NCI-H128 (cell line): ENCODE results near the gene SPINT4.
"Not testable (repeated sequence)": the region's sequence is repeated elsewhere in the genome, so short reads cannot be mapped to it uniquely, and the experiment has no call there.

ENCODE experiments used
- DNase-seq: peaks from one replicate; lab custom pipeline; 2025; ENCODE audit not compliant: unreplicated experiment; lab: John Stamatoyannopoulos, UW

The SPINT4 gene

GRCh38 chr20:45722047-45722446 is at the start of gene SPINT4:
SPINT4 (plus strand) TSS chr20:45722347; CDS start chr20:45722368, 21 bp downstream.
- DNase-seq, result no peak

DNA sequence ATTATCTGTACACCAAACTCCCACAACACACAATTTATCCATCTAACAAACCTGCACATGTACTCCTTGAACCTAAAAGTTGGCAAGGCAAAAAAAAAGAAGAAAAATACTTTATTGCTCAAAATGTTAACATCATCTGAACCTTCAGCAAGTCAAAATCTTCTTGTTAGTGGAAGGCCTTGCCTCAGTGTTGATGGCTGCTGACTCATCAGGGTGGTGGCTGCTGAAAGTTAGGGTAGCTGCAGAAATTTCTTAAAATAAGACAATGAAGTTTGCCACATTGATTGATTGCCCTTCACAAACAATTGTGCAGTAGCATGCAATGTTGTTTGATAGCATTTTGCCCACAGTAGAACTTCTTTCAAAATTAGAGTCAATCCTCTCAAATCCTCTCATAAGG is 49.4 kb upstream of the SPINT4 start:
- no peak for DNase-seq

- no peak for DNase-seq
These were observed 42.5 kb upstream of the SPINT4 start for GRCh38 chr20:45679650-45680049.

DNA sequence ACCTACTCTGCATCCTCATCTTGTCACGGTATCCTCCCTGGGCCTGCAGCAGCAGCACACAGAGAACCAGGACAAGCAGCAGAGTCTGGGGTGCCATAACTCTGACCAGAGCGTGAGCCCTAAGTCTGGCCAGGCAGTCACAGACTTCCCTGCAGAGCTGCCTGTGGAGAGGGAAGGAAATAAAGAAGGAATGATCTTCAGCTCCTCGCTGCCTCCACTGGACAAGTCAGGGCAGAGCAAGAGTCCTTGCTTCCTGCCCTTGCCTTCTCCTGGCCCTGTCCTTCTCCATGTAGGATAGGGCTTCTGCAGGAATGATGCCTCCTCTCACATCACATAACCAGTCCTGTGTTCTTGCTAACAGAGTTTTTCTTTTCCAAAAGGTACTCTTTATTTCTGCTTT is 36.3 kb upstream of the SPINT4 start:
- no peak for DNase-seq

- DNase-seq, result not testable (repeated sequence)
These were observed 28.8 kb upstream of the SPINT4 start for GRCh38 chr20:45693346-45693745.

DNA sequence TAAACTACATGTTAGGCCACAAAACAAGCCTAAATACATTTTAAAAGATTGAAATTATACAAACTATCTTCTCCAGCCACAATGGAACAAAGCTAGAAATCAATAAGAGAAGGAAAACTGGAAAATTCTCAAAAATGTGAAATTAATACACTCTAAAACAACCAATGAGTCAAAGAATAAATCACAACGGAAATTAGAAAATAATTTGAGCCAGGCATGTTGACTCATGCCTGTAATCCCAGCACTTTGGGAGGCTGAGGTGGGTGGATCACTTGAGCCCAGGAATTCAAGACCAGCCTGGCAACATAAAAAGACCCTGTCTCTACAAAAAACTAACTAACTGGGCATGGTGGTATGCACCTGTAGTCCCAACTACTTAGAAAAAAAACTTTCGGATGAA is 26.7 kb upstream of the SPINT4 start:
- DNase-seq, result no peak

DNA sequence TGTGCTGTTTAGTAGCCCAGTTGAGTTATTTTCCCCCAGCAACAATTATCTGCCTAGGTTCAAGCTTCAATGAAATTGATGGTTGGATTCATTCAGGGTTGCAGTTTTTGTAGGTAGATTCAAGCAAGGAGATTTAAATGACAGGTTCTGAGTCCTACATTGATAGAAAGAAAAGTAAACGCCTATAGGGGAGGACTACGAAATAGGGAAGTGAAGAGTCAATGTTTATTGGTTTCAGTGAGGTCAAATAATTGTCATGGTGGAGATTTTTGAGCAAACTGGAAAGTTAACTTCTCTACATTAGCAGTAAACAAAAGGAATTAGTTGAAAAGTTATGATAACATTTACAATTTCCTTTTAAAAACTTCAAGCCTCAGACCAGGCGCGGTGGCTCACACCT is 21.0 kb upstream of the SPINT4 start:
- DNase-seq, result no peak

DNA sequence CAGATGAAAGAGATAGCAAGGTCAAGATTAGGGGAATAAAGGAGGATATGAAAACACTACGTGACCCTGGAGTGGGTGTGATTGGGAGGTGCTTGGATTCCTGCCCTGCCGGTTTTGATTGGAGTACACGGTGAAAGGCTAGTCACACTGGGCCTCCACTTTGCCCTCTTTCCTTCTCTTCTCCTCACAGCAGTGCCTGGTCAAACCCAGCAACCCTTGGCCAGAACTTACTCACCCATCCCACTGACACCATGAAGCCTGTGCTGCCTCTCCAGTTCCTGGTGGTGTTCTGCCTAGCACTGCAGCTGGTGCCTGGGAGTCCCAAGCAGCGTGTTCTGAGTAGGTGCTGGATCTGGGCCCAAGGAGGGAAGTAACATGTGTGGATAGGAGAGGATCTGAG is 20.3 kb upstream of the SPINT4 start, which contains the start of gene WFDC13:
TSS of gene WFDC13 (plus strand) at position 166 of the 400 bp plus-strand sequence. CDS start at position 252, 86 bp downstream.
- DNase-seq, result no peak

DNA sequence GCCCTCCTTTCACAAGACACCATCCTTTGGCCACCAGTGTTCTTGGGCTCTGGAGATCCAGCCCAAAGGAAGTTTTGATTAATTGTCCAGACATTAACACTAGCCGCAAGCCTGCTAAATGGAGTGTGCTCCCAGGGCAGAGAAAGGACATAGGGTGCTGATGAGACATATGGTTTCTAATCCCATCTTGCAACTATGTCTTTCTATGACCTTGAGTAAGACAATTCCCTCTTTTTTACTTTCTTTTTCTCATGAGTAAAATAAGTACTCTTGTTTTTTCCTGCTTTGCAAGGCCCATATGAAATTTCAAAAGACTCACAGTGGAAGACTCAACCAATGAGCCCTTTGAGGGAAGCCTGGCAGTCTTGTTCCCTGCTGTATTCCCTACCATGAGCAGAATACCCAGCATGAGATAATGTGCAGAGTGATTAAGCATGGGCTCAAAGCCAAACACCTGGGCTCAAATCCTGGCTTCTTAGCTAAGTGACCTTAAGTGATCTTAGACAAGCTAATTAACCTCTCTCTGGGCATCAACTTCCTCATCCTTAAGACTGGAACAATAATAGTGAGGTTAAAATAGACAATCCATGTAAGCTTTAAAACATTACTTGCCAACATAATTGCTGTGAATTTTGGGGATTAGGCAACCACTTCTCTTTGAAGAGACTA is 17.0 kb upstream of the SPINT4 start, which contains the start of gene WFDC10B:
TSS of gene WFDC10B (minus strand) at position 51 of the 669 bp plus-strand sequence. CDS start 19,027 bp downstream, outside the sequence.
- DNase-seq, result peak; percentile 5

DNA sequence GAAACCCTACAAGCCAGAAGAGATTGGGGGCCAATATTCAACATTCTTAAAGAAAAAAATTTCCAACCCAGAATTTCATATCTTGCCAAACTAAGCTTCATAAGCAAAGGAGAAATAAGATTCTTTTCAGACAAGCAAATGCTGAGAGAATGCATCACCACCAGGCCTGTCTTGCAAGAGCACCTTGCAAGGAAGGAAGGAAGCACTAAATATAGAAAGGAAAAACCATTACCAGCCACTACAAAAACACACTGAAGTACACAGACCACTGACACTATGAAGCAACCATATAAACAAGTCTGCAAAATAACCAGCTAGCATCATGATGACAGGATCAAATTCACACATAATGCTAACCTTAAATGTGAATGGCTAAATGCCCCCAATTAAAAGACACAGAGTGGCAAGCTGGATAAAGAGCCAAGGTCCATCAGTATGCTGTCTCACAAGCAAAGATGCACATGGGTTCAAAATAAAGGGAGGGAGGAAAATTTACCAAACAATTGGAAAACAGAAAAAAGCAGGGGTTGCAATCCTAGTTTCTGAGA is 5.9 kb upstream of the SPINT4 start:
- not testable (repeated sequence) for DNase-seq

- no peak for DNase-seq
These were observed 3.0 kb downstream of the SPINT4 start for GRCh38 chr20:45725134-45725533.

DNA sequence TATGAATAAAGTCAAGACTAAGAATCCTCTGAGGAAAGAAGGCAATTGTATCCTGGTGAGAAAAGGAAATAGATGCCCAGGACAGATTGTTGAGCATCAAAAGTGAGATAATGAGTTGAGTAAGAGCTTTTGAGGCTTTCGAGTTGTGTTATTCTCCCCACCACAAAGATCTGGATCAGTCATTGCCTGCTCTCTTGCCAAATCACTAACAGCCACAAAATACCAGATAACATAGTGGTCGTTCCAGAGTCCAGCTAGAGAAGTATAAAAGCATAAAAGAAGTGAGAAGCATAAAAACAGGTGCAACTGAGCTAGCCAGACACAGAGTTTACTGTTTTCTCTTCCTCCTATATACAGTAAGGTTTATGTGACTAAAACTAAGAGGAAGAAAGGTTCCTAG is 4.9 kb downstream of the SPINT4 start:
- DNase-seq, result no peak

DNA sequence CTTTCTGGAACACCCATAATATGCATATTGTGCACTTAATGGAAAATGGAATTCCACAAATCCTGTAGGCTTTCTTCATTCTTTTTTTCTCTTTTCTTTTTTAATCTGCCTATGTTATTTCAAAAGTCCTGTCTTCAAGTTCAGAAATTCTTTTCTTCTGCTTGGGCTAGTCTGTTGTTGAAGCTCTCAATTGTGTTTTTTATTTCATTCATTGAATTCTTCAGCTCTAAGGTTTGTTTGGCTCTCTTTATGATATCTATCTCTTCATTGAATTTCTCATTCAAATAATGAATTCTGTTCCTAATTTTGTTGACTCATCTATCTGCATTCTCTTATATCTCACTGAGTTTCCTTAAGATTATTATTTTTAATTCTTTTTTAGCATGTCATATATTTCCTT is 10.1 kb downstream of the SPINT4 start:
- DNase-seq, result no peak

DNA sequence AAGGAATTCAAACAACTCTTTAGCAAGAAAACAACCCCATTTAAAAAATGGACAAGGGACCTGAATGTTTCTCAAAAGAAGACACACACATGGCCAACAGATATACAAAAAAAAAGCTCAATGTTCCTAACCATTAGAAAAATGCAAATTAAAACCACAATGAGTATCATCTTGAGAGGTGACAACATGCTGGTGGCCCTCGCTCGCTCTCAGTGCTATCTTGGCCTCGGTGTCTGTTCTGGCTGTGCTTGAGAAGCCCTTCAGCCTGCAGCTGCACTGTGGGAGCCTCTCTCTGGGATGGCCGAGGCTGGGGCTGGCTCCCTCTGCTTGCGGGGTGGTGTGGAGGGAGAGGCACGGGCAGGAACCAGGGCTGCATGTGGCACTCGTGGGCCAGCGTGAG is 13.4 kb downstream of the SPINT4 start:
- DNase-seq, result no peak

DNA sequence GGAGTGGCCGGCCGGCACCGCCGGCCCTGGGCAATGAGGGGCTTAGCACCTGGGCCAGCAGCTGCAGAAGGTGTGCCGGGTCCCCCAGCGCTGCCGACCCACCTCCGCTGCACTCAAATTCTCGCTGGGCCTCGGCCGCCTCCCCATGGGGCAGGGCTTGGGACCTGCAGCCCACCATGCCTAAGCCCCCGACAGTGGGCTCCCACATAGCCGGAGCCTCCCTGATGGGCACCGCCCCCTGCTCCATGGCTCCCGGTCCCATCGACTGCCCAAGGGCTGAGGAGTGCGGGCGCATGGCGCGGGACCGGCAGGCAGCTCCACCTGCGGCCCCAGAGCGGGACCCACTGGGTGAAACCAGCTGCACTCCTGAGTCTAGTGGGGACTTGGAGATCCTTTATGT is 13.8 kb downstream of the SPINT4 start:
- DNase-seq, result no peak

GRCh38 chr20:45742596-45742995 is 20.4 kb downstream of the SPINT4 start:
- DNase-seq, result no peak

DNA sequence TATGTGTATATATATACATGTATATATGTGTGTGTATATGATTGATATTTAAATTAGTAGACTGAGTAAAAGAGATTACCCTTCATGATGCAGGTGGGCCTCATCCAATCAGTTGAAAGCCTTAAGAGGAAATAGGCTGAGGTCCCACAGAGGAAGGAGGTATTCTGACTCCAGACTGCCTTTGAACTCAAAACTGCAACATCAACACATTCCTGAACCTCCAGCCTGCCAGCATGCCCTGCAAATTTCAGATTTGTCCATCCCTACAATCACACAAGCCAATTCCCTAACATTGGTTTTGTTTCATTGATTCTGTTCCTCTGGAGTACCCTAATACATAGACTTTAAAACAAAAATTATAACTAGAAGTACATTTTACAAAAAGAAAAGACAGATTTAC is 22.9 kb downstream of the SPINT4 start:
- no peak for DNase-seq

GRCh38 chr20:45751721-45752120 is 29.6 kb downstream of the SPINT4 start:
- no peak for DNase-seq

- no peak for DNase-seq
These were observed 30.6 kb downstream of the SPINT4 start for GRCh38 chr20:45752746-45753145.

DNA sequence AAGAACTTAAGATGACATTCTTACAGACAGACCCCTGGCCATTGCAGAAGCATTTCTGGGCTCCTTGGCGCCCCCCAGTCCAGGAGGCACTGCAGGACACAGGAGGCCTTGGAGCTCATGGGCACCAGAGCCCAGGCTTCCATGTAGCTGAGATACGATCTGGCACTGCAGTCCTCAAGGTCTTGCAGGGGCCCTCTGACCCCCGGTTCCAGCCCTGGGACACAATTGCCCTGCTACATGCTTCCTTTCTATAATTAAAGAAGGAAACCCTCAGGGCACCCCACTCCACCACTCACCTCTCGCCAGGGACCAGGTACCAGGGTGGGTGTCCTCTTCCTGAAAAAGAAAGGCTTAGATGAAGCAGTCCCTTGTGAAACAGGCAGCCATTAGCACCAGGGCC is 35.9 kb downstream of the SPINT4 start:
- DNase-seq, result no peak

GRCh38 chr20:45759921-45760320 is 37.8 kb downstream of the SPINT4 start:
- not testable (repeated sequence) for DNase-seq

- not testable (repeated sequence) for DNase-seq
These were observed 39.8 kb downstream of the SPINT4 start for GRCh38 chr20:45761966-45762365.
